GM19395 (cell line): ENCODE data around the gene KRTAP10-2.
"Not testable (repeated sequence)": the region's sequence is repeated elsewhere in the genome, so short reads cannot be mapped to it uniquely, and the experiment has no call there.

Source experiments
- ATAC-seq: cut with Tn5 transposase; IDR thresholded peaks from one replicate; pipeline ENCODE4 v1.9.1; 2021; ENCODE audit warnings: mild to moderate bottlenecking, moderate library complexity; ENCODE audit not compliant: unreplicated experiment

KRTAP10-2 gene

DNA sequence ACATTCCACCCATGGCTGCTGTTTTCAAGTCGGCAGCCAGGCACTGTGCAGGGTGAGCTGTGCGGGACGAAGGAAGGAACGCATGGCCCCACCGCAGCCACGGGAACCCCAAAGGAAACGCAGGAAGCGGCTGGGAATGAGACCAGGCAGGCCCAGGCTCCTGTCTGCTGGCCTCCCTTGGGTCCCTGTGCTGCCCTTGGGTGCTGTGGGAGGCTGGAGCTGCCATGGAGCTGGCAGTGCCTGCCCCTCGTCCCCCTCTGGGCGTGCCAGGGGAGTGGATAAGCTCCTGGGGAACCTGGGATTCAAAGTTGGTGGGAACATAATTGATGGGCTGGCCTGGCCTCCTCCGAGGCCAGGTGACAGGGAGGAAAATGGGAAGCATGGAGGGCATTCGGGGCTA, 17.0 kb upstream of the KRTAP10-2 start:
- no peak for ATAC-seq

DNA sequence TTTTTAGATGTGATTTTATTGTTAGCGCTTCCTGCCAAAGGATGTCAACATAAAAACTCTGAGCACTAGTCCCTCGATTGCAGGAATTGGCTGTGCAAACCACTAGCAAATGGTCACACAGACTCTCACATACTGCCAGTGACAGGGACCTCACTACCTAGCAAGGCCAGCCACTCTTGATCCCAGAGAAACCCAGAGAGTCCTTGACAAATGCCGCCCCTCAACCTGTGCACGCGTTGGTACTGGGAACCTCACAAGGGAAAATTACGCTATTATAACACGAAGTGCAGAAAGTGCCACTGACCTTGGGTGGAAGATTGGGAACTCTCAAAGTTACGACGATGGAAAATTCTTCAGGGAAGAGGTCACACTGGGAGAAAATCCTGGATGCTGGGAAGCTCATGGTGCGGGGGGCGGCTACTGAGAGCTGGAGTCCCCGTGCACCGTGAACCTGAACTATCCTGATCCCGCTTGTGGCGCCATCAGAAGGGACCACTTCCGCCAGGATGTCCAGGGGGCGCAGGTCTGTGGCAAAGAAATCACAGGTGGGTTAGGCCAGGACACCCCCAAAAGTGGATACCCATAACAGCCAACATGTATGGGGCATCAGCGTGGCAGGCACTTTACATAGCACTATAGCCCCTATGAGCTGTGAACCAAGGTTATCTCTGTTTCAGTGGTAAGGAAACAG, 16.3 kb upstream of the KRTAP10-2 start:
- ATAC-seq: no peak

DNA sequence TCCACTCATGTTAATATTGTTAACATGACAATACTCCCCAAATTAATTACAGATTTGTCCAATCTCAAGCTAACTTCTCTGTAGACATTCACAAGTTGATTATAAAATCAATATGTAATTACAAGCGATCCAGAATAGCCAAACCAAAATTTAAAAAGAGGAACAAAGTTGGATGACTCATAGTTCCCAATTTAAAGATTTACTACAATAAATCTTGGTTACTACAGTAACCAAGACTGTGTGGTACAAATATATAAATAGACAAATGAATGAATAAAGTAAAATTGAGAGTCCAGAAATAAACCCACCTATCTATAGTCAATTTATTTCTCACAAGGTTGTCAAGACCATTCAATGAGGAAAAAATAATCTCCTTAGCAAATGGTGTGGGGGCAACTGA, 15.1 kb upstream of the KRTAP10-2 start:
- no peak for ATAC-seq

DNA sequence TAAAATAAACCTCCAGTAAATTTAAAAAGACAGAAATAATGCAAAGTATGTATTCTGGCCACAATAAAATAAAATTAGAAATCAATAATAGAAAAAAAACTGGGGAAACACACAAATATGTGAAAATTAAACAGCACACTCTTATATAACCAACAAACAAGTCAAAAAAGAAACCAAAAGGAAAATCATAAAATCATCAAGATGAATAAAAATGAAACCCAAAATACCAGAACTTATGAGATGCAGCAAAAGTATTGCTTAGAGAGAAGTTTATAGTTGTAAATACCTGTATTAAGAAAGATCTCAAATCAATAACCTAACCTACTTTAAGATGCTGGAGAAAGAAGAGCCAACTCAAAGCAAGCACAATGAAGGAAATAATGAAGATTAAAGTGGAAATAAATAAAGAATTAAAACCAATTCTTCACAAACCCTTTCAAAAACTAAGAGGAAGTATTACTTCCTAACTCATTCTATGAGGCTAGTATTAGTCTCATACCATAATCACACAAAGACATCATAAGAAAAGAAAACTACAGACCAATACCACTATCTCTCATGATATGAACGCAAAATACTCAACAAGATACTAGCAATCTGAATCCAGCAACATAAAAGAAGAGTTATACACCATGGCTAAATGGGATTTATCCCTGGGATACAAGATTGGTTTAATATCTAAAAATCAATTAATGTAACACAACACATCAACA, 13.7 kb upstream of the KRTAP10-2 start:
- no peak for ATAC-seq

DNA sequence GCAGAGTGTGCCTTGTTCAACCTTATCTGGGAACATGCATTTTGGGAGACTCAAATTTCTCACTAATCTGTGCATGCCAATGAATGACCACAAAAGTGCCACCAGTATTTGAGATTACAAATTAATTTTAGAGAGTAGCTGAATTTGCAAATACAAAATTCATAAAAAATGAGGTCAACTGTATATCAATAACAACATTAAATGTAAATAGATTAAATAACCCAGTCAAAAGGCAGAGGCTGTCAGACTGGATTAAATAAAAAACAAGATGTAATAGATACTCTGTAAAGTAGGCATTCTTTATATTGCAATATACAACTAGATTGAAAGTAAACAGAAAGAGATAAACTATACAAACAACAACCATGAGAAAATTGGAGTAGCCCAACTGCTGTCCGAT, 12.8 kb upstream of the KRTAP10-2 start:
- ATAC-seq: no peak

DNA sequence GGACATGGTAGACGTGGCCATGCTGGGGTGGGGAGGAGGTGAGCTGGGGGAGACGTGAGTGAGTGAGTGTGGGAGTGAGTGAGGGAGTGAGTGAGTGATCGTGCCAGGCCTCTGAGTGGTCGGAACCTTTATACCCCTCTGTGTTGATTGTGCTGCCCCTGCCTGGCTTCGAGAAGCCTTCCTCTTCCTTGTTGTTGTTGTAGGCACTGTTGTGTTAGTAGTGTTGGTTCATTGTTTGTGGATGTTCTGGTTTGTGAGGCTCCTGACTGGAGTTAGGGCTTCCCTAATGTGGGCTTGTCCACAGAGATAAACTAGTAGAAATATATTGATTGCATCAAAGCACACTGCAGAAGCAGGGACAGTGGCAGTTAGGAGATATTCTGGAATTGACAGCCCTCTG, 7.4 kb upstream of the KRTAP10-2 start, which contains the start of gene KRTAP10-3:
Gene KRTAP10-3, minus strand, starts transcription at position 101 of the 400 bp plus-strand sequence. Its CDS starts 80 bp downstream, at position 21.
- no peak for ATAC-seq

DNA sequence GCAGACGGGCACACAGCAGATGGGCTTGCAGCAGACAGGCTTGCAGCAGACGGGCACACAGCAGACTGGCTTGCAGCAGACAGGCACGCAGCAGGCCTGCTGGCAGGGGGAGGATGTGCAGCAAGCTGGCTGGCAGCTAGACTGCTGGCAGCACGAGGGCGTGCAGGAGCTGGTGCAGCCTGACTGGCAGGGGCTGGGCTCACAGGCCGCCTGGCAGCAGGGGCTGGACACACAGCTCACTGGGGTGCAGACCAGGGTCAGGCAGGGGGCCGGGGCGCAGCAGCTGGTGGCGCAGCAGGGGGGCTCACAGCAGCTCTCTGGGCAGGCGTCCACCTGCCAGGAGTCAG, 7.0 kb upstream of the KRTAP10-2 start:
- not testable (repeated sequence) for ATAC-seq

DNA sequence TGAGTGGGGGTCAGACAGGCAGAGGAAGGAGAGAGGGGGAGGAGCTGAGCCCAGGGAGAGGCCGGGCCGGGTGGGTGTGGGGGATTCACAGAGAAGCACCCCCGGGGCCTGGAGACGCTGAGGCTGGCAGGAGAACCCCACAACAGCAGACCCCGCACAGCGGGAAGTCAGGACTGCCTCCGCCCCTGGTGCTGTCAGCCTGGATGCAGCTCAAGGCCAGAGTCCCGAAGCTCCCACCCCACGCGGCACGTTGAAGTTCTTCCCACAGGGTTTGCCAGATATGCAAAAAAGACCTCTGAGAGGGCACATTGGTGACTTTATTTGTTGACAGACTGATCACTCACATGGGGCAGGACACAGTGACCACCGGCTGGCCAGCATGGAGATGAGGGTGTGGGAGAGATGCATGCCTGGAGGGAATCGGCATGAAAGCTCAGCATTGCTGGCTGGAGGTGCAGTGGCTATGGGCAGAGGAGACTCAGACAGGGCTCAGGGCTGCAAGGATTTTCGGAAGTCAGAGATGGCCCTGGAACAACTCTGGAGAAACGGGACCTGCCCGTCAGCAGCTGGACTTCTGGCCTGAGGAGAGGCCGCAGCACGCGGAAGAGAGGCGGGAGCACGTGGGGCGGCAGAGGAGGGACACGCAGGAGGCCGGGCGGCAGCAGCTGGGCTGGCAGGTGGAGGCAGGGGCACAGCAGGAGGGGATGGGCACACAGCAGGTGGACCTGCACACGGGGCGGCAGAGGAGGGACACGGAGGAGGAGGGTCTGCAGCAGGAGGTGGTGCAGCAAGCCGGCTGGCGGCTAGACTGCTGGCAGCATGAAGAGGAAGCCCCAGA, 6.4 kb upstream of the KRTAP10-2 start:
- no peak for ATAC-seq

DNA sequence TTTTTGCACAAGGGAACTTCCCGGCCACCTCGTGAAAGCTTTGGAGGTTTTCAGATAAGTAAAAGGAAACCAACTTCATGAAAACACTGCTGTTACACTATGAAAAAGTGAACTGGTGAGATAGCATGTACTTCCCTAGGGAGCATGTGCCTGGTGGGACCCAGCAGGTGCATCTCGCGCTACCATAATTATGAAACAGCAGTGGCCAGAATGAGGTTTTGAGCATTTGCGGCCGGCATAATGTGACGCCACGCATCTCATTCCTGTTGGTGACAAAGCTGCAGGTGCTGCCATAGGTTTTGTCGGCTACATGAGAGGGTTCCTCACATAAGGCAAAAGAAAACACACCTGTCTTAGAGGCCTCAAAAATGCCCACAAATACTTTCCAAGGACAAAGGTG, 5.6 kb upstream of the KRTAP10-2 start:
- no peak for ATAC-seq

DNA sequence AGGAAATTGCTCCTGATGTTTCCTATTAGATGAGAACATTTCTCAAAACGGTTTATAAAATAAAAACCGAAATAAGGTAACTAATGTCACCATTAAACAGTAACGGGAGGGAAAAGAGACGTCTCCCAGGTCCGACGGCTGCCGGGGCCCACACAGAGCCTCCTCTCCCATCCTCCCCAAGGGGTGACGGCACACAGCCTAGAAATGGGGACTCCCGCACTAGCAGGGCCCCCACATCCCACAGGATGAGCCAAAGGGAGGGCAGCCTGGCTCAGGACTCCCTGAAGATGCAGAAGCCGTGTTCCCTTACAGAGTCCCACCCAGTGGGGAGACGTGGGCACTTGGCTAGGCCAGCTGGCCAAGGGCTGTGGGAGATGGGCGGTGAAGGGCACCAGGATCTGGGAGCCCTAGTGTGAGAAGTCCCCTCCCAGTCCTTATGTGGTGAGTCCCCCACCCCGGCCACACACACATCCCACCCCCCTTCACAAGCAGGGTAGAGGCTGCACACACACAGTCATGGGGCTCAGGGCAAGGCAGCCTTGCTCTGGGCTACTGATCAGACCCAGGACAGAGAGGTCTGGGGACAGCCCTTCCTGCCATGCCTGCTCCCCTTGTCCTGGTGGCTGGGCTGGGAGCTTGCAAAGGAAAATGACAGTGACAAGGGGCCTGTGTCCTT, 4.0 kb upstream of the KRTAP10-2 start:
- ATAC-seq: no peak

DNA sequence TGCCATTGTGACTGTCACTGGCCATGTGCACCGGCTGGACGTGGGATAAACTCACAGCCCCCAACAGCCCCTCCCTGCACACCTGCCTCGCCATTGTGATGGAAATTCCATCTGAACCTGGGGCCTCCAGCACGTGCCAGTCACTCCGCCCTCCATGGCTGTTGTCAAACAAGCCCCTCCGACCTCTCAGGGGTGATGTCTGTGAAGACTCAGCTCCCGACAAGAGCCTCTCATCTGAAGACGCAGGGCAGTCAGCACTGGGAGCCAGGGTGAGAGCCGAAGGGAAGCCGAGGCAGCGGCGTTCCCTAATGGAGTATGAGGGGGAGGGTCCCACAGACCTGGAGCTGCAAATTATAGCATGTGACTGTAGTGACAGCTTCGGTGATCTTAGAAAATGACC, 1.4 kb upstream of the KRTAP10-2 start:
- no peak for ATAC-seq

DNA sequence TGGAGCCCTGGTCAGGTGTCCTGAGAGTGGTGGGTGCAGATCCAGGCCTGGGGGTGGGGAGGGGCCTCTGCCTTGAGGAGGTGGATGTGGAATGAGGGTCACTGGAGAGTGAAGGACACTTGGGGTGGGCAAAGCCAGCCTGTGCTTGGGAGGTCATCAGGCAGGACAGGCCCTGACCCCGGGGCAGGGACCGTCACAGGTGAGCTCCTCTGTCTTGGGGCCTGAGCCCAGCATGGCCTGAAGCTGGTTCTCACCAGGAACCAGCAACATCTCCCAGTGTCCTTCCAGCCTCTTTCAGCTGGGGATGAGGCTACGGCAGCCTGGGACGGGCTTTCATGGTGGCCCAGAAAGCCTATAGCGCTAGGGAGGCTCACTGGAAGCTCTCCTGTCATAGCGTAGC, 831 bp upstream of the KRTAP10-2 start:
- no peak for ATAC-seq

DNA sequence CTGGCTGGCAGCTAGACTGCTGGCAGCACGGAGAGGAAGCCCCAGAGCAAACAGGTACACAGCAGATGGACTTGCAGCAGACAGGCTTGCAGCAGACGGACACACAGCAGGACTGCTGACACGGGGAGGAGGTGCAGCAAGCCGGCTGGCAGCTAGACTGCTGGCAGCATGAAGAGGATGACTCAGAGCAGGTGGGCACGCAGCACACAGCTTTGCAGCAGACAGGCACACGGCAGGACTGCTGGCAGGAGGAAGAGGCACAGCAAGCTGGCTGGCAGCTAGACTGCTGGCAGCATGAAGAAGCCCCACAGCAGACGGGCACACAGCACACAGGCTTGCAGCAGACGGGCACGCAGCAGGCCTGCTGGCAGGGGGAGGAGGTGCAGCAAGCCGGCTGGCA, 498 bp downstream of the KRTAP10-2 start:
- ATAC-seq: no peak

DNA sequence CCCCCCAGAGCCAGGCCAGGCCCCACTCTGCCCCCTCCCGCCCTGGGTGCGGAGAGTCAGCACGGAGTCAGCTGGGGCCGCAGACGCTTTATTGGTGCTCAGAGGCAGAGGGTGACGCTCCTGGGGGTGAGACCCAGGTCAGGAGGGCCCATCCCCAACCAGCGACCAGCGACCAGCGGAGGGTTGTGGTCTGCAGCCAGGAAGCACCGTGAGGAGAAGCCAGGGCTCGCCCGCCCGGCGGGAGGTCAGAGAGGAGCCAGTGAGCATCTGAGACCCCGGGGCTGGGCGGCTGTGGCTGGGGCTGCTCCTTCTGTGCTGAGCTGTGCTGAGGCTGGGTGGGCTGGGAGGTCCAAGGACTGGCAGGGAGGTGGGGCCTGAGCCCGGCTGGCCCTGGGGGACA, 1.0 kb downstream of the KRTAP10-2 start:
- not testable (repeated sequence) for ATAC-seq

DNA sequence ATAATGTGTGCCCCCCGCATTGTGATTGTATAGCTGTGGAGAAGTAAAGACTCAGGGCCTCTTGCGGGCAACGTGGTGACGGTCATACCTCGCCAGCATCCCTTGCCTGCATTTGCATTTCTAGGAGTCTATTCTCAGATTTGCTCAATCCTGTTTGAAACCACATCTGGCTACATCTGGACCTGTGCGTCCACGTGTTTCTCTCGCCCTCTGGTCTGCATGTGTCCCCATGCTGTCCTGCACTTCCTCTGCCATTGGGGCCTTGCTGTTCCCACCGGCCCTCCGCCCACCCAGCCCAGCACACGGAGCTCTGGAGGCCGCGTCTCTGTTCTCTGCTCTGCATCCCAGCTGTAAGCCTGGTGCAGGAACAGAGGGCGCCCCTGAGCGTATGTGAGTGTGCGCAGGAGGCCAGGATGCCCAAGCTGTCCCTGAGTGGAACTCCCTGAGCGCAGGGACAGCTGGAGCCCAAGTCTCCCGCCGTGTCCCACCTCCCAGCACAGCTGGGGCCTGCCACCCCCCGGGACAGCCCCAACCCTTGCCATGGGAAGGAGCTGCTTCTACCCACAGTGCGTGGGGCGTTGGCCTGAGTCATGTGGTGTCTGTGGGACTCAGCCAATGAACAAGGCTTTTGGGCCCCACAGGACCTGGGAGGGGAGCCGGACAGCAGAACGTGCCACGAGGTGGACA, 1.6 kb downstream of the KRTAP10-2 start:
- ATAC-seq: no peak

DNA sequence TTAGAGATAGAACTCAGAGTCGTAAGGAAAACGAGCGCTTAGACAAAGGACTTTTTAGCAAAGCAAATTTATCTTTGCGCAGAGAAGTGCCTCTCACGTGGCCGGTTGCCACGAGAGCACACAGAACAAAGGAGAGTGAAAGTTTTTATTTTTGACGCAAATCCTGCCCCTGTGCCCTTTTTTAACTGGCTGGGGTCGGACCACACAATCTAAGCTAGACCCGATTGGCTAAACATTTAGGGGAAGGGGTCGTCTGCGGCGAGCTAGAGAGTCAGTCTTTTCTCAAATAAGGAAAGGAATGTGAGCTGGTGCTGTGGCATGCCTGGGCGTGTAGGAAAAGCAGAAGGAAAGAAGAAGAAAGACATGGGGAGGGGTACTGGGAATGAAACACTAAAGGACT, 2.4 kb downstream of the KRTAP10-2 start:
- no peak for ATAC-seq

DNA sequence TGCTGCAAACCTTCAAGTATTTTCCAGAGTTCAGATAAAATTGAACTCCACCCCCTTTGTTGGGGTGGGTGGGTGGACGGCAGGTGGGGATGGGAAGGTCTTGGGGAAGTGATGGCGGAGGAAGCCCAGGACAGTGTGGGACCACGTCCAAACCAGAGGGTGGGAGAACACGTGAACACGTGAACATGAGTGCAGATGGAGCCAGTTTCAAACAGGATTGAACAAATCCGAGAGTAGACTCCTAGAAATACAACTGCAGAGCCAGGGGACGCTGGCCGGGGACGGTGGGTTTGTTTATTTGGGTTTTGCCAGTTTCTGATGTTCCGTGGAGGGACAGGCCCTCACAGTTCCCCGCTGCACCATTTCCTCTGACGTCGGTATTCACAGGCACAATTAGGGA, 2.9 kb downstream of the KRTAP10-2 start:
- ATAC-seq: no peak

DNA sequence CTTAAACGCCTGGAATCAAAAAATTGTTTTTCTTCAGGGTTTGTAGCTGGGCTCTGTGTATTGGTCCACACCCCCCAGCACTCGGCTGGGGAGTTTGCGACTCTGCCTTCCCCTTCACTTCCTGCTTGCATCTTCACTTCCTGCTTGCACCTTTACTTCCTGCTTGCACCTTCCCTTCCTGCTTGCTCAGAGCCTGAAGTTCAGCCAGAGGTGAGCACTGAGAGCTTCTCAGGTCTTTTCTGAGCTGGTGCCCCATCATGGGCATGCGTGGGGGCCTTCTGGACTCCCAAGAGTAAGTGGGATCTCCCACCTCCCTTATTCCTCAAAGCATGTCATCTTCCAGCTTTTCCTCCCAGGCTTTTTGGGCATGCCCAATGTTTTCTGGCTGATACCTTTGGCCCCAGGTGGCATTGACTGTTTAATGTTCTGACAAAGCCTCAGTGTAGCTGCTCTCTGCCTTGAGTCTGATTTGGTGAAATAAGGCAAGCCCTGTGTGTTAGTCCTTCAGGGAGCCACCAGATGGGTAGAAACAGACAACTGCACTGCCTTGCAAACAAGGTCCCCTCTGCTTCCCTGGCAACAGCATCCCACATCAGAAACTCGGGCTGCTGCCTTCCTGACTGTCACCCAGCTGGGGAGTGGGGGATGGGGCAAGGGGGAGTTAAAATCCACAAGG, 3.5 kb downstream of the KRTAP10-2 start:
- no peak for ATAC-seq

DNA sequence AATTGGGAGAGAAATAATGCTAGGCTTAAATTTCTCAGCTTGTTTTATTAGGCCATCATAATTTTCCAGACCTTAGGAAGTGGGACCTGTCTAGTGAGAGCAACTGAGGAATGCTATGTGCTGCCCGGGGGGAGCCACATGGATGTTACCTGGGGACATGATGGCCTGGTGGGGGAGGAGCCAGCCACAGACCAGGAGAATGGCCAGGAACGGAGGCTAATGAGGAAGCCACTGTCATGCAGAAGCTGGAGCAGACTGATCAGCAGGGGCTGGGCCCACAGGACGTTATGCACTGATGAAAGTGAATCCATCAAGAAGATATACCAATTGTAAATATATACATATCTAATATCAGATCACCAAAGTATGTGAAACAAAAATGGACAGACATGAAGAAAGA, 6.7 kb downstream of the KRTAP10-2 start:
- ATAC-seq: no peak

DNA sequence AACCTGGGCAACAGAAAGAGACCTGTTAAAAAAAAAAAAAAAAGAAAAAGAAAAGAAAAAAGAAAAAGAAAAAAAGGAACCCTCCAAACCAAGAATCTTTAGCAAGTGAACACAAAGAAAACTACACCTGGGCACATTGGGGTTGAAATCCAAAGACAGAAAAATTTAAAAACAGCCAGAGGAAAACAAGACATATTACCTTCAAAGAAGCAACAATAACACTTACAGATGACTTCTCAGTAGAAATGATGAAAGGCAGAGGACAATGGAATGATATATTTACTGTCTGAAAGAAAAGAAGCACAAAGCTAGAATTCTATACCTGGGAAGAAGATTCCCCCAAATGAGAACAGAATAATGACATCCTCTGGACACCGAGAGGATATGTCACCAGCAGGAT, 8.6 kb downstream of the KRTAP10-2 start:
- no peak for ATAC-seq
